PC-9 (cell line): ENCODE measurements around the gene TMEM42. TPM values are rescaled to one million over a fixed set of nuclear protein-coding genes. Genes with fewer than 3 reads are reported as not detected.
A peak's percentile ranks its signal among the peaks of the same experiment; 100 is the strongest.

Source experiments
- BruUV-seq: library from RNA; stranded (reverse); fragments of 400-500 nt; replicated peaks from 2 replicates; lab custom pipeline; 2021; lab: Mats Ljungman, UMichigan
- CTCF ChIA-PET: fragments of 300-600 bp; sonication (Branson Sonifier 250); formaldehyde crosslinking; loops from one replicate; lab custom pipeline; 2022; ENCODE audit warnings: antibody characterized with exemption; lab: Charles Lee
- POLR2A ChIA-PET: fragments of 300-600 bp; sonication (Branson Sonifier 250); formaldehyde crosslinking; loops from one replicate; lab custom pipeline; 2022; ENCODE audit warnings: antibody characterized with exemption; ENCODE audit not compliant: unreplicated experiment; lab: Charles Lee
- DNase-seq, 2 experiments: peaks; one replicate each; pipeline versions ENCODE4 v3.0.0 to v3.0.0-alpha.2; 2015 to 2022; ENCODE audit warnings: mixed read lengths in 1 of 2
- H2AFZ ChIP-seq: fragments of 200-600 bp; sonication (generic); 2 replicates; pipeline ENCODE4 v1.8.1; 2017; ENCODE audit warnings: antibody characterized with exemption
- H3F3A ChIP-seq: fragments of 200-600 bp; sonication (generic); 2 replicates; pipeline ENCODE4 v1.8.1; 2017; ENCODE audit warnings: antibody characterized with exemption, mild to moderate bottlenecking, low read depth; ENCODE audit not compliant: insufficient read depth
- H3K27ac ChIP-seq: fragments of 200-600 bp; sonication (generic); 2 replicates; pipeline ENCODE4 v1.6.1; 2016; ENCODE audit warnings: mixed run types
- H3K27me3 ChIP-seq: fragments of 200-600 bp; sonication (generic); 2 replicates; pipeline ENCODE4 v1.6.1; 2016; ENCODE audit warnings: low read depth, mixed run types; ENCODE audit not compliant: insufficient read depth
- H3K36me3 ChIP-seq: fragments of 200-600 bp; sonication (generic); 2 replicates; pipeline ENCODE4 v1.6.1; 2016; ENCODE audit warnings: low read depth, mixed run types
- H3K4me1 ChIP-seq: fragments of 200-600 bp; sonication (generic); replicated peaks from 2 replicates; pipeline ENCODE4 v1.6.1; 2016; ENCODE audit warnings: mixed run types; ENCODE audit not compliant: insufficient read depth
- H3K4me2 ChIP-seq: fragments of 200-600 bp; sonication (generic); 2 replicates; pipeline ENCODE4 v1.6.1; 2017; ENCODE audit warnings: mixed run types
- H3K4me3 ChIP-seq: fragments of 200-600 bp; sonication (generic); 2 replicates; pipeline ENCODE4 v1.6.1; 2016; ENCODE audit warnings: mixed run types
- H3K79me2 ChIP-seq: fragments of 200-600 bp; sonication (generic); 2 replicates; pipeline ENCODE4 v1.6.1; 2017; ENCODE audit warnings: low read depth, mixed run types
- H3K9me2 ChIP-seq: fragments of 200-600 bp; sonication (generic); 2 replicates; pipeline ENCODE4 v1.8.1; 2017; ENCODE audit warnings: mild to moderate bottlenecking; ENCODE audit not compliant: insufficient read depth
- H3K9me3 ChIP-seq: fragments of 200-600 bp; sonication (generic); 2 replicates; pipeline ENCODE4 v1.8.1; 2016; ENCODE audit warnings: low read depth; ENCODE audit not compliant: insufficient read depth
- H4K20me1 ChIP-seq: fragments of 200-600 bp; sonication (generic); 2 replicates; pipeline ENCODE4 v1.8.1; 2017; ENCODE audit not compliant: insufficient read depth
- EZH2 ChIP-seq: fragments of 200-600 bp; sonication (generic); IDR thresholded peaks from 2 replicates; pipeline ENCODE4 v1.8.0; 2017; ENCODE audit warnings: antibody characterized with exemption, low read depth
- intact Hi-C: fragments of 100-400 bp; cut with micrococcal nuclease; formaldehyde crosslinking; loops from one replicate; pipeline ENCODE4 v1.10.0; 2022; ENCODE audit not compliant: unreplicated experiment
- total RNA-seq: library from RNA; stranded (reverse); gene quantifications from 2 replicates; pipeline ENCODE4 v1.2.3, GENCODE V29; 2021
- TF ChIP-seq, protein P1 (sequence below): fragments of 200-600 bp; sonication (generic); conservative IDR thresholded peaks from 2 replicates; pipeline ENCODE4 v1.6.1; 2017; ENCODE audit warnings: mixed run types, antibody characterized with exemption, mild to moderate bottlenecking, moderate library complexity

Gene TMEM42
- total RNA-seq, 1 experiment from 2014 or later = 18.2 TPM

DNA sequence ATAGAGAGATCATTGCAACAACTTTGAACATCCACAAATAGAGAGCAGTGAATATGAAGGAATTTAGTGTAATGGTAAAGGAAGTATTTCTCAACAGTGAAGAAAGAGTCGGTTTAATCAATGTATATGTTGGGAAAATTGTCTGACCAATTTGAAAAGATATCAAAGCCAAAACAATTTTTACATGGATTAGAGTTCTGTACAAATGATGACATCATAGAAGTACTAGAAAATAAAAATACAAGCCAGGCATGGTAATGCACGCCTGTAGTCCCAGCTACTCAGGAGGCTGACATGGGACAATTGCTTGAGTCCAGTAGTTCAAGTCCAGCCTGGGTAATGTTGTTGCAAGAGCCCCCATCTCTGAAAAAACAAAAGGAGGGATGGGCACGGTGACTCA, 26.0 kb upstream of the TMEM42 start:
- Histone ChIP-seq H3K79me2 (no peaks in the 10 kb centered on the region), H3K27ac (no peak overlapping the region), H3K4me3 (no peak overlapping the region), H3F3A (no peaks in the 10 kb centered on the region), H3K9me2 (no peaks in the 10 kb centered on the region), H3K4me1 (no peaks in the 10 kb centered on the region), H3K27me3 (no peaks in the 10 kb centered on the region), H3K36me3 (no peaks in the 10 kb centered on the region; the same call in 1 of the 2 replicates), H4K20me1 (no peaks in the 10 kb centered on the region), H3K9me3 (no peaks in the 10 kb centered on the region), H2AFZ (no peak overlapping the region), H3K4me2 (no peak overlapping the region)
- CTCF ChIA-PET = no interaction called here
- DNase-seq = no peak
- intact Hi-C loops = no loop called here
- TF ChIP-seq, protein P1, sequence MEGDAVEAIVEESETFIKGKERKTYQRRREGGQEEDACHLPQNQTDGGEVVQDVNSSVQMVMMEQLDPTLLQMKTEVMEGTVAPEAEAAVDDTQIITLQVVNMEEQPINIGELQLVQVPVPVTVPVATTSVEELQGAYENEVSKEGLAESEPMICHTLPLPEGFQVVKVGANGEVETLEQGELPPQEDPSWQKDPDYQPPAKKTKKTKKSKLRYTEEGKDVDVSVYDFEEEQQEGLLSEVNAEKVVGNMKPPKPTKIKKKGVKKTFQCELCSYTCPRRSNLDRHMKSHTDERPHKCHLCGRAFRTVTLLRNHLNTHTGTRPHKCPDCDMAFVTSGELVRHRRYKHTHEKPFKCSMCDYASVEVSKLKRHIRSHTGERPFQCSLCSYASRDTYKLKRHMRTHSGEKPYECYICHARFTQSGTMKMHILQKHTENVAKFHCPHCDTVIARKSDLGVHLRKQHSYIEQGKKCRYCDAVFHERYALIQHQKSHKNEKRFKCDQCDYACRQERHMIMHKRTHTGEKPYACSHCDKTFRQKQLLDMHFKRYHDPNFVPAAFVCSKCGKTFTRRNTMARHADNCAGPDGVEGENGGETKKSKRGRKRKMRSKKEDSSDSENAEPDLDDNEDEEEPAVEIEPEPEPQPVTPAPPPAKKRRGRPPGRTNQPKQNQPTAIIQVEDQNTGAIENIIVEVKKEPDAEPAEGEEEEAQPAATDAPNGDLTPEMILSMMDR = no peak
- no peak for TF ChIP-seq EZH2
- no TSS peak for BruUV-seq
- POLR2A ChIA-PET = no interaction called here

DNA sequence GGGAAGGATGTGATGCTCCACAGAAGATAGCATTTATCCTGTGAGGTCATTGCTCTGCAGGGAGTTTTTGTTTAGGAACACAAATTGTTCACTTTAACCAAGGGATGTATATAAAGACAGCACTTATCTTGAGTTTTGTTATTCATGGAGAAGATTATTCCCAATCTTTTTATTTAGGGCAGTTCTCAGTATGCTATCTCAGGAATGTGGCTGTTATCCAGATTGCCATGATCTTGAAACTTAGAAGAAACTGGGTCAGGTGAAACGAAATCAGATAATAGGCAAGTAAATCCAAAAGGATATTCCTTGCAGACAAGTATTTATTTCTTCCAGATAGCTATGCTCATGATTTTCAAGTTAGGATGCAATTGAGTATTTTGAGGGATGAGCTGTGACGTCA, 19.3 kb upstream of the TMEM42 start:
- Histone ChIP-seq H3K9me3 (no peaks in the 10 kb centered on the region), H3K27ac (no peak overlapping the region), H3K27me3 (no peaks in the 10 kb centered on the region), H3K4me3 (no peak overlapping the region), H4K20me1 (no peaks in the 10 kb centered on the region), H3K36me3 (no peaks in the 10 kb centered on the region; the same call in 1 of the 2 replicates), H3K9me2 (no peaks in the 10 kb centered on the region), H3K79me2 (no peaks in the 10 kb centered on the region), H3K4me1 (peaks cover 9% of the 10 kb centered on the region; the same call in 1 of the 2 replicates), H3K4me2 (no peak overlapping the region), H3F3A (no peaks in the 10 kb centered on the region), H2AFZ (no peak overlapping the region)
- ChIA-PET CTCF (interaction anchor here (0.7 kb wide), 1 partner anchor 314 kb away, joined by 5 read pairs; no protein-coding TSS in a partner anchor), POLR2A (interaction anchor here (0.6 kb wide), 1 partner anchor 11 kb away, joined by 8 read pairs; no protein-coding TSS in a partner anchor)
- BruUV-seq = no TSS peak
- intact Hi-C loops = no loop called here
- DNase-seq = no peak
- TF ChIP-seq, protein P1 = no peak
- TF ChIP-seq EZH2 = no peak

DNA sequence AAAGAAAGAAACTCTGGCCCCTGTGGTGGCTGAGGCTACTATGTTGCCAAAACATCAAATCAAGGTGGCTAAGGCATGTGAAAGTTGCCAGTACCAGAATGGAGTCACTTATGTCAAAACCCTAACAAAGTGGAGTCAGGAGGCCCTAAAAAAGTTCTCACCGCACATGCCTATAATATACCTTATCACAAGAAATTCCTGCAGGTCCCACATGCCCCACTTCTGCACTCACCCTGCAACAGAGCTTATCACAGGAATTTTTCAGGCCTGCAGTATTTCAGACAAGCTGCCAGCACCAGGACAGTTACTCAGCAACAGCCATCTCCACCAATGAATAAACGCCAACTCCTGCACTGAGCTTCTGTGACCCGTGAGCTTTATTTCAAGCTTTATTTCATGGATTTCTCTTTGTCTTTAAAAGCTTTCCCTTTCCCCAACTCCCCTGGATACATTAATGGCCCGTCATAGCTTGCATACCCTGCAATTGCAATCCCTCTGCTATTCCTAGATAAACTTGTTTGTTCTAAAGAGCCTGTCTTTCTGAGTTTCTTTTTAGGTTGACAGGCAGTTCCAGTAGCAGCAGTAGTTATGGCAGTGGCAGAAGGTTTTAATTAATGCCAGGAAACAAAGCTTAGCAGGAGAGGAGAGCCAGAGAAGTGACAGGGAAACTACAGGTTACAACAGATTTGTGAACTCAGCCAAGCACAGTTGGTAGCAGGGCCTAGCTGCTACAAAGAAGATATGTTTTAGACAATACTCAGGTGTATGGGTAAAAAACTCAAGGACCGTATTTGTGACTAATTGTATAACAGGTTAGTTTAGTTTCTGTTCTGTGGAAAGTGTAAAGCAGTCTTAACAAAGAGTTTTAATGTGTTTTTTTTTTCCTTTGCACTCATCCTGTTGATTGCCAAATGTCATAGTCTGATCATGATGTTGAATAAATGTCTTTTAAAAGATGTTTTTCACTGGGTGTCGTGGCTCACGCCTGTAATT, 15.9 kb upstream of the TMEM42 start:
- no peaks in the 10 kb centered on the region for H3K27me3 ChIP-seq
- peak overlapping the region; percentile 50 for H3K27ac ChIP-seq
- no peaks in the 10 kb centered on the region for H3K9me3 ChIP-seq
- no peaks in the 10 kb centered on the region for H3K9me2 ChIP-seq
- H4K20me1 ChIP-seq = no peaks in the 10 kb centered on the region
- BruUV-seq = no TSS peak
- H3K79me2 ChIP-seq = no peaks in the 10 kb centered on the region
- no peaks in the 10 kb centered on the region for H3F3A ChIP-seq
- ChIA-PET CTCF (no interaction called here), POLR2A (no interaction called here)
- no peaks in the 10 kb centered on the region for H3K36me3 ChIP-seq
- intact Hi-C loops = loop anchor here (5.0 kb wide), 1 partner anchor 66 kb away; no protein-coding TSS in a partner anchor
- DNase-seq = peak in 1 of 2 experiments; percentile 71
- no peak for TF ChIP-seq EZH2
- TF ChIP-seq, protein P1 = no peak
- H3K4me2 ChIP-seq = peak overlapping the region; percentile 22
- no peak overlapping the region for H2AFZ ChIP-seq
- no peak overlapping the region for H3K4me3 ChIP-seq
- peaks cover 9% of the 10 kb centered on the region; the same call in 1 of the 2 replicates for H3K4me1 ChIP-seq
